HepG2 (cell line): ENCODE results near the gene FAM83E. TPM values are rescaled to one million over a fixed set of nuclear protein-coding genes. Genes with fewer than 3 reads are reported as not detected.

Source experiments
- ARNTL ChIP-seq: sonication (generic); formaldehyde crosslinking; IDR thresholded peaks from 2 replicates; pipeline ENCODE4 v1.4.0; 2020; ENCODE audit warnings: mild to moderate bottlenecking, missing genetic modification reagents
- ATF7-NPFF ChIP-seq: sonication (generic); formaldehyde crosslinking; IDR thresholded peaks from 2 replicates; pipeline ENCODE4 v1.8.1; 2023; ENCODE audit warnings: mild to moderate bottlenecking, low read depth, missing genetic modification reagents, moderate library complexity
- CBX5 ChIP-seq: sonication (generic); formaldehyde crosslinking; IDR thresholded peaks from 2 replicates; pipeline ENCODE4 v1.4.0; 2020; ENCODE audit warnings: missing genetic modification reagents, borderline replicate concordance
- HDAC2 ChIP-seq: sonication (generic); formaldehyde crosslinking; IDR thresholded peaks from 2 replicates; pipeline ENCODE4 v1.4.0; 2020; ENCODE audit warnings: missing genetic modification reagents
- HDAC6 ChIP-seq: fragments of 200-600 bp; sonication (generic); IDR thresholded peaks from 2 replicates; pipeline ENCODE4 v1.7.0; 2017; ENCODE audit warnings: mild to moderate bottlenecking, antibody characterized with exemption, low read length, low read depth
- MED13 ChIP-seq: sonication (generic); formaldehyde crosslinking; IDR thresholded peaks from 2 replicates; pipeline ENCODE4 v1.5.0; 2020; ENCODE audit warnings: missing genetic modification reagents
- MEF2D ChIP-seq: sonication (generic); formaldehyde crosslinking; IDR thresholded peaks from 2 replicates; pipeline ENCODE4 v1.5.1; 2020; ENCODE audit warnings: mild to moderate bottlenecking, missing genetic modification reagents
- MZF1 ChIP-seq: sonication (generic); formaldehyde crosslinking; IDR thresholded peaks from 2 replicates; pipeline ENCODE4 v1.8.1; 2023; ENCODE audit warnings: mild to moderate bottlenecking, missing genetic modification reagents, borderline replicate concordance
- NFYC ChIP-seq: IDR thresholded peaks from 2 replicates; pipeline ENCODE4 v1.6.1; 2016; ENCODE audit warnings: missing genetic modification reagents, missing compliant biosample characterization
- RBM22 ChIP-seq: fragments of 200-400 bp; formaldehyde crosslinking; optimal IDR thresholded peaks from 2 replicates; pipeline ENCODE3; 2017; ENCODE audit warnings: mild to moderate bottlenecking, low read length, moderate library complexity
- RFXANK ChIP-seq: IDR thresholded peaks from 2 replicates; pipeline ENCODE4 v1.6.1; 2016
- RXRA ChIP-seq: sonication (generic); formaldehyde crosslinking; IDR thresholded peaks from 2 replicates; pipeline ENCODE4 v1.5.1; 2020; ENCODE audit warnings: missing genetic modification reagents
- SOX13 ChIP-seq, 3 experiments: fragments of 450-650 bp in 1 of 3; sonication (generic) in 1 of 3; formaldehyde crosslinking in 1 of 3; IDR thresholded peaks in 2 of 3; conservative IDR thresholded peaks in 1 of 3; 2 replicates each; pipeline versions ENCODE4 v1.5.0 to v1.6.1; 2016 to 2020; ENCODE audit warnings: antibody characterized with exemption in 1 of 3, mild to moderate bottlenecking in 1 of 3, missing compliant biosample characterization in 1 of 3, missing genetic modification reagents in 1 of 3, moderate library complexity in 1 of 3
- SP2 ChIP-seq: sonication (generic); formaldehyde crosslinking; IDR thresholded peaks from 2 replicates; pipeline ENCODE4 v1.5.1; 2020; ENCODE audit warnings: mild to moderate bottlenecking, missing genetic modification reagents
- ZFP90 ChIP-seq: sonication (generic); formaldehyde crosslinking; IDR thresholded peaks from 2 replicates; pipeline ENCODE4 v1.8.0; 2022; ENCODE audit warnings: missing genetic modification reagents, mild to moderate bottlenecking, inconsistent platforms, borderline replicate concordance
- ZNF101 ChIP-seq: sonication (generic); formaldehyde crosslinking; IDR thresholded peaks from 2 replicates; pipeline ENCODE4 v1.4.0; 2020; ENCODE audit warnings: mild to moderate bottlenecking, low read depth, missing genetic modification reagents, borderline replicate concordance
- ZNF552 ChIP-seq: sonication (generic); formaldehyde crosslinking; IDR thresholded peaks from 2 replicates; pipeline ENCODE4 v1.9.0; 2022; ENCODE audit warnings: missing genetic modification reagents, mild to moderate bottlenecking, borderline replicate concordance
- ZNF629 ChIP-seq: sonication (generic); formaldehyde crosslinking; conservative IDR thresholded peaks from 2 replicates; pipeline ENCODE4 v1.5.0; 2020; ENCODE audit warnings: missing genetic modification reagents
- ZNF720 ChIP-seq: sonication (generic); formaldehyde crosslinking; IDR thresholded peaks from 2 replicates; pipeline ENCODE4 v1.4.0; 2020; ENCODE audit warnings: missing genetic modification reagents
- ZNF747 ChIP-seq: sonication (generic); formaldehyde crosslinking; IDR thresholded peaks from 2 replicates; pipeline ENCODE4 v1.8.1; 2023; ENCODE audit warnings: missing genetic modification reagents, mild to moderate bottlenecking, borderline replicate concordance
- polyA plus RNA-seq, 8 experiments: library from polyadenylated mRNA; depleted of rRNA in 3 of 8; stranded (reverse) in 7 of 8; unstranded in 1 of 8; fragments of >200 nt; fragmentation: Illumina TruSeq in 4 of 8; extraction: Trizol in 4 of 8; gene quantifications; 2 replicates each; pipeline versions ENCODE4 v1.2.1 to v1.2.3, GENCODE V29; 2011 to 2016; ENCODE audit warnings: low read depth in 4 of 8, missing spikeins in 1 of 8, mixed read lengths in 1 of 8; ENCODE audit not compliant: insufficient read depth in 1 of 8
- total RNA-seq, 5 experiments: library from RNA; depleted of rRNA; stranded (reverse); fragments of >200 nt; fragmentation: Illumina TruSeq; extraction: Trizol; gene quantifications; 2 replicates each; pipeline ENCODE4 v1.2.3, GENCODE V29; 2016; ENCODE audit warnings: low read depth in 1 of 5
- TF ChIP-seq, protein P1 (sequence below): sonication (generic); formaldehyde crosslinking; IDR thresholded peaks from 2 replicates; pipeline ENCODE4 v1.4.0; 2020; ENCODE audit warnings: mild to moderate bottlenecking, missing genetic modification reagents, borderline replicate concordance
- TF ChIP-seq, protein P2 (sequence below): sonication (generic); IDR thresholded peaks from 2 replicates; pipeline ENCODE4 v1.6.1; 2016; ENCODE audit warnings: low read depth, borderline replicate concordance
- TF ChIP-seq, protein P3 (sequence below): sonication (generic); formaldehyde crosslinking; IDR thresholded peaks from 2 replicates; pipeline ENCODE4 v1.8.1; 2023; ENCODE audit warnings: mild to moderate bottlenecking, missing genetic modification reagents, borderline replicate concordance
- TF ChIP-seq, protein P4 (sequence below): sonication (generic); formaldehyde crosslinking; IDR thresholded peaks from 2 replicates; pipeline ENCODE4 v1.4.0; 2020; ENCODE audit warnings: missing genetic modification reagents, mild to moderate bottlenecking, borderline replicate concordance

Gene FAM83E
- total and polyA plus RNA-seq, 2 of the 13 experiments (the other 11 are each of a cell fraction or from before 2014, with no cell fraction given): 0.18 to 0.60 TPM

DNA sequence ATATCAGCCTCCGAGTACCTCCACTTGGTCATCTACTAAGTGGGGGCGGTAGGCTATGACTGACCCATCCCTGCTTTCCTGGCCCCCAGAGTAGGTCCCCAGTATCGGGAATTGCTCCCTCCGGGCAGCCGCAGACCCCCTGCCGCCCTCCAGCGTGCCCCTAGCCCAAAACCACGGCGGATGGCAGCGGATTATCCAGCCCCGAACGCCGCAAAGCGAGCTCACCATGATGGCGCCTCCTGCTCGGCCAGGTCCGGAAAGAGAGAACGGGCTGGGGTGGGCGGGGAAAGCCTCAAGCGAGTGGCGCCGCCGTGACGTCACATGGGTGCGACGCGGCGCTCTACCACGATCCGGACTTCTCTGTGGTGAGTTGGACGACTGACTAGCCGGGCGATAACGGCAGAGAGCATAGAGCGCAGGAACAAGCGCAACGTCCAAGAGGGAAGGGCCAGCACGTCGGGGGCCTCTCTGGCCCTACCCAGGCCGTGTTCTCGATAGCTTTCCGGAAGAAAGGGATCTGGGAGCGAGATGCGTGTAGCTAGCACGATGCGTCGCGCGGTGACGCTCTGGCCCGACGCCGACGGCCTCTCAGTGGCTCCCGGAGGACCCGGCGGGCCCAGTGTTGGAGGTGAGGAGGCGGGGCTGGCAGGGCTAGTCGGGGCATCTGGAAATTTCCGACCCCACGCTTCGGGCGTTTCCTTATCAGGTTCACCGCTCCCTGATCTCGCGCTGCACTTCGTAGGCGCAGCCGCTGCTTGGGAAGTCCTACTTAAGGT lies 4.2 kb upstream of the FAM83E start, which contains the start of the genes RPL18 and SPHK2 (continued):
- TF ChIP-seq, protein P1, sequence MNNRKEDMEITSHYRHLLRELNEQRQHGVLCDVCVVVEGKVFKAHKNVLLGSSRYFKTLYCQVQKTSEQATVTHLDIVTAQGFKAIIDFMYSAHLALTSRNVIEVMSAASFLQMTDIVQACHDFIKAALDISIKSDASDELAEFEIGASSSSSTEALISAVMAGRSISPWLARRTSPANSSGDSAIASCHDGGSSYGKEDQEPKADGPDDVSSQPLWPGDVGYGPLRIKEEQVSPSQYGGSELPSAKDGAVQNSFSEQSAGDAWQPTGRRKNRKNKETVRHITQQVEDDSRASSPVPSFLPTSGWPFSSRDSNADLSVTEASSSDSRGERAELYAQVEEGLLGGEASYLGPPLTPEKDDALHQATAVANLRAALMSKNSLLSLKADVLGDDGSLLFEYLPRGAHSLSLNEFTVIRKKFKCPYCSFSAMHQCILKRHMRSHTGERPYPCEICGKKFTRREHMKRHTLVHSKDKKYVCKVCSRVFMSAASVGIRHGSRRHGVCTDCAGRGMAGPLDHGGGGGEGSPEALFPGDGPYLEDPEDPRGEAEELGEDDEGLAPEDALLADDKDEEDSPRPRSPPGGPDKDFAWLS: 0 out of 2 replicates have a peak, but pooled peaks have one; percentile 6
- TF ChIP-seq CBX5 (CRISPR knock-in tag): peak; percentile 72; the same call in 1 of the 2 replicates
- peak; percentile 92 for TF ChIP-seq MEF2D (CRISPR knock-in tag)
- TF ChIP-seq HDAC6: no peak
- TF ChIP-seq ZNF101 (CRISPR knock-in tag): peak; percentile 76; the same call in 1 of the 2 replicates
- no peak; the same call in 1 of the 2 replicates for TF ChIP-seq RFXANK (CRISPR knock-in tag)
- no peak for TF ChIP-seq MZF1 (CRISPR knock-in tag)
- peak; percentile 98 for TF ChIP-seq ZNF747 (CRISPR knock-in tag)
- no peak for TF ChIP-seq ZFP90
- peak; percentile 85 for TF ChIP-seq ATF7-NPFF (CRISPR knock-in tag)
- TF ChIP-seq MED13 (CRISPR knock-in tag): no peak
- peak; percentile 71; the same call in 1 of the 2 replicates for TF ChIP-seq SP2 (CRISPR knock-in tag)
- peak; percentile 89 for TF ChIP-seq ARNTL (CRISPR knock-in tag)
- TF ChIP-seq NFYC (CRISPR knock-in tag): peak; percentile 60
- TF ChIP-seq RBM22: no peak
- TF ChIP-seq RXRA: peak; percentile 89
- TF ChIP-seq, protein P2, sequence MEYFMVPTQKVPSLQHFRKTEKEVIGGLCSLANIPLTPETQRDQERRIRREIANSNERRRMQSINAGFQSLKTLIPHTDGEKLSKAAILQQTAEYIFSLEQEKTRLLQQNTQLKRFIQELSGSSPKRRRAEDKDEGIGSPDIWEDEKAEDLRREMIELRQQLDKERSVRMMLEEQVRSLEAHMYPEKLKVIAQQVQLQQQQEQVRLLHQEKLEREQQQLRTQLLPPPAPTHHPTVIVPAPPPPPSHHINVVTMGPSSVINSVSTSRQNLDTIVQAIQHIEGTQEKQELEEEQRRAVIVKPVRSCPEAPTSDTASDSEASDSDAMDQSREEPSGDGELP: no peak
- TF ChIP-seq, protein P3, sequence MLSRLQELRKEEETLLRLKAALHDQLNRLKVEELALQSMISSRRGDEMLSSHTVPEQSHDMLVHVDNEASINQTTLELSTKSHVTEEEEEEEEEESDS (CRISPR knock-in tag): no peak
- TF ChIP-seq SOX13 (IDR thresholded peaks at IDR 0.05): no peak
- peak in 1 of 2 experiments; percentile 46; a peak in 1 of 4 replicates for TF ChIP-seq SOX13 (CRISPR knock-in tag; conservative IDR thresholded peaks at IDR 0.05 in 1 of 2, IDR thresholded peaks at IDR 0.05 in 1 of 2)
- TF ChIP-seq ZNF720: peak; percentile 29; the same call in 1 of the 2 replicates
- TF ChIP-seq ZNF552: 0 out of 2 replicates have a peak, but pooled peaks have one; percentile 76
- TF ChIP-seq, protein P4, sequence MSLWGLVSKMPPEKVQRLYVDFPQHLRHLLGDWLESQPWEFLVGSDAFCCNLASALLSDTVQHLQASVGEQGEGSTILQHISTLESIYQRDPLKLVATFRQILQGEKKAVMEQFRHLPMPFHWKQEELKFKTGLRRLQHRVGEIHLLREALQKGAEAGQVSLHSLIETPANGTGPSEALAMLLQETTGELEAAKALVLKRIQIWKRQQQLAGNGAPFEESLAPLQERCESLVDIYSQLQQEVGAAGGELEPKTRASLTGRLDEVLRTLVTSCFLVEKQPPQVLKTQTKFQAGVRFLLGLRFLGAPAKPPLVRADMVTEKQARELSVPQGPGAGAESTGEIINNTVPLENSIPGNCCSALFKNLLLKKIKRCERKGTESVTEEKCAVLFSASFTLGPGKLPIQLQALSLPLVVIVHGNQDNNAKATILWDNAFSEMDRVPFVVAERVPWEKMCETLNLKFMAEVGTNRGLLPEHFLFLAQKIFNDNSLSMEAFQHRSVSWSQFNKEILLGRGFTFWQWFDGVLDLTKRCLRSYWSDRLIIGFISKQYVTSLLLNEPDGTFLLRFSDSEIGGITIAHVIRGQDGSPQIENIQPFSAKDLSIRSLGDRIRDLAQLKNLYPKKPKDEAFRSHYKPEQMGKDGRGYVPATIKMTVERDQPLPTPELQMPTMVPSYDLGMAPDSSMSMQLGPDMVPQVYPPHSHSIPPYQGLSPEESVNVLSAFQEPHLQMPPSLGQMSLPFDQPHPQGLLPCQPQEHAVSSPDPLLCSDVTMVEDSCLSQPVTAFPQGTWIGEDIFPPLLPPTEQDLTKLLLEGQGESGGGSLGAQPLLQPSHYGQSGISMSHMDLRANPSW (CRISPR knock-in tag): peak; percentile 92; the same call in 1 of the 2 replicates
- TF ChIP-seq ZNF629 (CRISPR knock-in tag): no peak
- peak; percentile 78 for TF ChIP-seq HDAC2 (CRISPR knock-in tag)
